SH-SY5Y (cell line): Measurements from ENCODE around the gene POLD2.

ENCODE experiments used
- GATA2 ChIP-seq: IDR thresholded peaks from 2 replicates; pipeline ENCODE4 v1.6.1; 2011; ENCODE audit warnings: mild to moderate bottlenecking, low read depth, low read length
- GATA3 ChIP-seq: IDR thresholded peaks from 2 replicates; pipeline ENCODE4 v1.6.1; 2011; ENCODE audit warnings: low read depth, mild to moderate bottlenecking, low read length, moderate library complexity

GRCh38 chr7:44103566-44103922, 19.8 kb downstream of the POLD2 start:
- no peak for TF ChIP-seq GATA2
- no peak for TF ChIP-seq GATA3
